Medulla oblongata (tissue), 1 donor: Measurements from ENCODE around the gene SEC61A1.

ENCODE experiments used
- DNase-seq: peaks from one replicate; pipeline ENCODE4 v3.0.0-alpha.2; 2015; ENCODE audit errors: extremely low spot score

Gene SEC61A1

DNA sequence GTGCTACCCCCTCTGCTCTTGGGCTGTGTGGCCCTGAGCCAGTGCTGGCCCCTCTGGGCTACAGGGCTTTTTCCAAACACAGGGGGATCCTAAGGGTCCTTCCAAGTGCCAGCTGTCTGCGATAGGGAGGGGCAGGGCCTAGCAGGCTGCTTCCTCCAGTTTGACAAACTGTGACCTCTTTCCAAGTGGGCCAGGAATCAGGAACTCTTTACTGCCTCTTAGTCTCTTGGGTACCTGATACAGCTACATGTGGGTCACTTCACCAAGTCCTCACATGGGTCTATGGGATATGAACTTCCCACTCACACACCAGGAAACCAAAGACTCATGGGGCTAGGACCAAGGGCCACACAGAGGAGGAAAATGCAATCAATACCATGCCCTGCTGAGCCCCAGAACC is 25.4 kb downstream of the SEC61A1 start:
- DNase-seq = no peak

DNA sequence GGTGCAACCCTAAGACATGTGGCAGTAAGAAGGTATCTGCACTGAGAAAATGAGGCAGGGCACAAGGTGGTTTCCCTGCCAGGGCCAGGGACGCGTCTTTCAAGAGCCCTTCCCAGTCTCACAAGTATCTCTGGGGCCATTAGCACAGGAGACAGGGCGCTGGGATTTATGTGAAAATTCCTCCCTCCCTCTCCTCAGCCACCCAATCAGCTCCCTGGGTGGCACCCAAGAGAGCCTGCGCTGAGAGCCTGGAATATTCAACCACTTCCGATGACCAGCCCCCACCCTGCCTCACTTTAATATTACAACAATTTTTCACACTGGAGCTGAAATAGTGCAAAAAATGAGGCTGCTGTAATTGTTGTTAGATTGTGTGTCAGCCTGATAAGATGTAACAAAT is 26.1 kb downstream of the SEC61A1 start:
- no peak for DNase-seq

- DNase-seq = no peak
Observed at GRCh38 chr3:128078875-128079274, 26.6 kb downstream of the SEC61A1 start.

GRCh38 chr3:128079823-128080222 is 27.6 kb downstream of the SEC61A1 start:
- DNase-seq = no peak

GRCh38 chr3:128080323-128081080 is 28.3 kb downstream of the SEC61A1 start:
- no peak for DNase-seq

GRCh38 chr3:128081226-128081625 is 29.0 kb downstream of the SEC61A1 start:
- DNase-seq = no peak

DNA sequence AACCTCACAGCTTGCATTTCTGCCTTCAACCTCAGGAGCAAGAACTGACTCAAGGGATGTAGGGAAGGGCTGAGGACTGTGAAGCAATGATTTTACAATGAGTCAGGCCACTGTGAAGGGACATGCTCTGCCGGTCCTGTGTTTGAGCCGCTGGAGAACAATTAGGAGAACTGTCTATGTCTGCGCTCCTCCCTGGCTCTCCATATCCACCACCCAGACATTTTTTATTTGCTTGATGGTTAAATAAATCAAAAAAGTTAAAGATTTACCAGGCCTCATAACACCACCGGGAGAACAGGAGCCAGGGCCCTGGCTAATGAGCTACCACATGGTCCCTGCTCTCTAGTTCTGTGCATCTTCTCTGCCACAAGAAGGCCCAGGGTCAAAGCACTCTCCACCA is 29.6 kb downstream of the SEC61A1 start:
- no peak for DNase-seq

DNA sequence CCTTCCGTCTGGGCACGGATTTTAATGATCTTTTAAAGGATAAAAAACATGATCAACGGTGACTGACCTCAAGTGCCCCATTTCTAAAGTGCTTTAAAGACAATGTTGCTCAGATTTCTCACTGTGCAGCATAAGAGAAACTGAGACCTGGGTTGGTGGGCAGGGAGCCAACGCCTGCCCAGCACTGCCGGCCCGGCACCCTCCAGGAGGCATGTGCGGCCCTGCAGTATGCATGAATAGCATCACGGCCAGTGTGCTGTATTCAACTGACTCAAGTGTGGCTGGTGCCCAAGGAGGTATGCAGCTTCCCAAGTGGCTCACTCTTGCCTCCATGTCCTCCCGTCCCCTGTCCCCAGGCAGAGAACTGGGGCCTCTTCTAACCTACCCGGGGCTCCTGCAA is 30.3 kb downstream of the SEC61A1 start:
- DNase-seq = no peak

DNA sequence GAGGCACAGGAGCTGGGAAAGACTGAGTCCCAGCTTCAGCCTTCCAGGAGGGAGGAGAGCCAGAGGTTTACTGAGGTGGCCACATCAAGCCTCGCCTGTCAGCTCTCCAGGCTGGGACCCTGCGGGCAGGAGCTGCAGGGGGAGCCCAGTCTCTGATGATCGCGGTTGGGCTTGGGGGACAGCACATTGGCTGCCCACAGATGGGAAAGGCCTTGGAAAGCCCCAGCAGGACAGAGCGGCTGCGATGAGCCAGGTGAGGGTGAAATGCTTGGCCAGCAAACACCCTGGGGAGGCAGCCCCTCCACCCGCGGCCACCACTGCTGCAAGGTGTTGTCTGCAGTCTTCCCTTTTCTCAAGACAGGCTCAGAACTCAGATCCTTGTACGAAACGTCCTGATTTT is 31.2 kb downstream of the SEC61A1 start:
- DNase-seq = no peak

- DNase-seq = no peak
Observed at GRCh38 chr3:128083980-128084674, 31.9 kb downstream of the SEC61A1 start.

- DNase-seq = no peak
Observed at GRCh38 chr3:128084675-128085021, 32.4 kb downstream of the SEC61A1 start.

DNA sequence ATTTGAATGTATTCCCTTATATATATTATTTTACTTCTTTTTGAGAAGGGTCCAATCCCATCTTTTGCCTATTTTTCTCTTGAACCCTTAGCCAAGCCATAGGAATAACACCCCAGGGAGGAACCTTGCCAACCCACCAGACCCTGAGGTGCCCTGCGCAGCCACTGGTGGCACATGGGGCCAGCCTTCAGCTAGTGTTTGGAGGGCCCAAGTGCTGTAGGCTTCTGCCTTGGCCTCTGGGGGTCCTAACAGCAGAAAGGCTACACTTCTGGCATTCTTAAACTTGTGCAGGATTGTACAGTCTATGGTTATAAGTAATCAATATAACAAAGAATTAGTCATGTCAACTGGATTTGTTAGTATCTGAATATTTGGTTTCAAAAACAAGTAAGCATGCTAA is 36.9 kb downstream of the SEC61A1 start:
- no peak for DNase-seq

DNA sequence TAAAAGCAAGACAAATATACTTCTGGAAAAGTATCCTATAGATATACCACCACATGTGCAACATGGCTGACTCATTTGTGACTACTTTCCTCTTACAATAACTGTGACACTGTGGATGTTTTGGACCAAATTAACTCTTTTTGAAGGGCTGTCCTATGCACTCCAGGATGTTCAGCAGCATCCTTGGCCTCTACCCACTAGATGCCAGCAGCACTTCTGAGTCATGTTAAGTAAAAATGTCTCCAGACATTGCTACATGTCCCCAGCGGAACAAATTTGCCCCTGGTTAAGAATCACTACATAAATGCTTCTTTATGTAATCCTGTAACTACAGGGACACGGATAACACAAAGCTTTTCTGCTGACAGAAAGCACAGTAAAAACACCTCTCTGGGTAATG is 39.3 kb downstream of the SEC61A1 start:
- DNase-seq = no peak

DNA sequence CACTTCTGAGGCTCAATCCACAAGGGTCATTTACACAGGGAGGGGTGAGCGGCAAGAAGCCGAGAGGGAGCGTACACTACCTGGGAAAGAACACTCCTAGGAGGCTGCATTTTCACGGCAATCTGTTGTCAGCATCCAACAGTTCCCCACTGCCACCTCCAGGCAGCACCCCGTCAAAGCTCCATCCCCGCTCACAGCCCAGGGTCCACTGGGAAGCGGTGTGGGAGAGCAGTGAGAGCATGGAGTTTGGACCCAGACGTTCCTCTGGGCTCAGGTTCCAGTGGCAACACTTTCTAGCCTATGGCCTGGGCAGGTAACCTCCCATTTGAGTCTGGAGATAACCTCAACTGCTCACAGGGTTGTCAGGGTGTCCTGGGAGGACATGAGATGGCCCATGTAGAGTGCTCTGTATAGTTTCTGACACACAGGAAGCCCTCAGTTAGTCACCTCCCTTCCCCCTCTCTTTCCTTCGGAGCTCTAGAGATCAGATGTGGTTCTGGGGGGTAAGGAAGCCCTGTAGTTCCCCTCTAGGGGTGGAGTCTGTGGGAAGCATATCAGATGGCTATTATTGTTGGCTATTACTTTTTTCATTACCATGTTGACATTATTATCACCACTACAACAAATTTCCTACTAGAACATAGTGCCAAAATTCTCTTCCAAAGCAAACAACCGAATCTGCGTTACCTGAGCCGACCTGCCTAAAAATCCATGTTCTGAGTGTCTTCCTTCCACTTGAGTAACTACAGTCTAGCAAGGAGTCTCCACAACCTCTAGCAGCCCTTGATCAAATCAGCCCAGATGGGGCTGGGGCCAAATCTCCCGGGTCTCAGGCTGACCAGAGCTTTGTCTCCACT is 42.3 kb downstream of the SEC61A1 start:
- DNase-seq = no peak

GRCh38 chr3:128095222-128095703 is 43.0 kb downstream of the SEC61A1 start:
- peak; percentile 92 for DNase-seq

- DNase-seq = no peak
Observed at GRCh38 chr3:128098234-128098633, 46.0 kb downstream of the SEC61A1 start.

DNA sequence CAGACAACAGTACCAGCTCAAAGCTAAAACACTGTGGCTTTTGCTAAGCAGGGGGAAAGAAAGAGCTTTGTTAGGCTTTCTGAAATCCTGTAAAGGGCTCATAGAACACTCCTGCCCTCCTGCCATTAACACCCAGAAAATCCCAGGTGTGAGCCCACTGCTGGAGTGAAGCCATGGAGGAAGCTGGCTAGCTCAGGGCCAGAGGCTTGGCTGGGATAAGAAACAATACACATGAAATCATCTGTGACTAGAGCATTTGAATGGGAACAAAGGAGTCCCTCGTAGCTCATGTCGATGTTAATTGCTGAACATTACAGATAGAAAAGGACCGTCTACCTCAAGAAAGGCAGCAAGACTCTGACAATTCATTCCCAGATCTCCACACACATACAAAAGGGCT is 47.9 kb downstream of the SEC61A1 start:
- peak; percentile 63 for DNase-seq

DNA sequence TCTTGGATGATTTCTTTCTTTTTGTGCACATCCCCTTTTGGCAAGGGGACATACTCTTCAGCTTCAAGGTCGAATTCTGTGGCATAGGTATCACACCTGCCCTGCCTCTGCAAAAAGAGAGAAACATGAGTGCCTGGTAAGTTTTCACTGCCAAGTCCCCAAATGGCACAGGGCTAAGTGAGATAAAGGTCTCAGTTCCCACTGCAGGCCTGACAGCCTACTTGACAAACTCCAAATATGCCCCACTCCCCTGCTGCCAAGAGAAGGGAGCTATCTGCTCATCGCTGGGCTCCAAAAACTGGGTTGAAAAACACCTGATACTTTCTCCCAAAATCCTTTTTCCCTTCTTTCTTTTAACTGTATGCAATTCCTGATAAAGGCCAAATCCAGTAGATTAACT is 48.4 kb downstream of the SEC61A1 start:
- DNase-seq = no peak

GRCh38 chr3:128103136-128103676 is 51.0 kb downstream of the SEC61A1 start:
- DNase-seq = no peak

GRCh38 chr3:128107834-128108233 is 55.6 kb downstream of the SEC61A1 start:
- DNase-seq = no peak

DNA sequence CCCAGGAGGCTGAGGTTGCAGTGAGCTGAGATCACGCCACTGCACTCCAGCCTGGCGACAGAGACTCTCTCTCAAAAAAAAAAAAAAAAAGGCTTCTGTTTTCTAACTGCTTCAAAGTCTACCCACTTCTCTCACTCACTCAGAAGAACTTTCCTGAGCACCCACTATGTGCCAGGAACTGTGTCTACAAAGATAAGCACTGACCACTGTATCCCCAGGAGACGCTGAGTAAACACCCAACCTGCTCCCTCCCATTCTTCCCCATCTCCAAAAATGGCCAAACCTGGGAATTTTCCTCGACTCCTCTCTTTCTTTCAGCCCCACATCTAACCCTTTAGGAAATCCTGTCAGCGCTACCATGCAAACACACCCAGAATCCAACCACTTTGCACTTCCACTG is 58.9 kb downstream of the SEC61A1 start:
- DNase-seq = no peak

DNA sequence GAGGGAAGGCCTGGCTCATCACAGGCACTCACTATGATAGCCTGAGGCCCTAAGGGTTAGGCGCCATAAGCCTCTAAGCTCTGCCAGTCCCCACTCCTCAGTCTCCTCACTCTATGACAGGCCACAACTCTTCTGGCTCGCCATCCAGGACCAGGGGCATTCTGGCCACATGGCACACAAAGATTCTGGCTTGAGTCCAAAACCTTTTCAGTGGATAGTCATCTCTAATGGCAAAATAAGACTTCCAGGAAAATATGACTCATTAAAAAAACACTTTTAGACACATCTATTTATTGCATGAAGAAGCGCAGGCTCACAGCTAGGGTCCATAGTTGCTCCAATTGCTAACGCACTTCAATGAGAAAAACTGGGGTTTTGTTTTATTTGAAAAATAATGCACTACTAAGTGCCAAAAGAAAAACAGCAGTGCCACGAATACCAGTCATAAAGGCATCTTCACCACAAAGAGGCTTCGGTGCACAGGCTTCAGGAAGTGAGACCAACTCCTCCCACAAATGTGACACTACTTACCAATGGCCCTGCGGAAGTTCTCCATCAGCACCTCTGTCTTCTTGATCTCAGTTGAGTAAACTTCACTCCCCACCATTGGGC is 60.2 kb downstream of the SEC61A1 start:
- no peak for DNase-seq
